ENCODE measurements around the gene ARX. TPM values are rescaled to one million over a fixed set of nuclear protein-coding genes. Genes with fewer than 3 reads are reported as not detected.

ARX gene
- total RNA-seq, 1 donor from 2014 or later = 0.53 TPM

- intact Hi-C loops (cut with DNase I) = no loop called here
- no peak overlapping the region for H3K4me3 ChIP-seq
- no peaks in the 10 kb centered on the region for H3K36me3 ChIP-seq
- no peak for ATAC-seq
- no peaks in the 10 kb centered on the region for H3K9me3 ChIP-seq
- H3K27ac ChIP-seq = no peak overlapping the region
- no peak for TF ChIP-seq CTCF (IDR thresholded peaks at IDR 0.05)
- DNase-seq = no peak
- H3K27me3 ChIP-seq (ENCODE audit: low read depth) = no peaks in the 10 kb centered on the region
- no peaks in the 10 kb centered on the region for H3K4me1 ChIP-seq
Observed at GRCh38 chrX:24963823-24964222, 51.9 kb downstream of the ARX start.

DNA sequence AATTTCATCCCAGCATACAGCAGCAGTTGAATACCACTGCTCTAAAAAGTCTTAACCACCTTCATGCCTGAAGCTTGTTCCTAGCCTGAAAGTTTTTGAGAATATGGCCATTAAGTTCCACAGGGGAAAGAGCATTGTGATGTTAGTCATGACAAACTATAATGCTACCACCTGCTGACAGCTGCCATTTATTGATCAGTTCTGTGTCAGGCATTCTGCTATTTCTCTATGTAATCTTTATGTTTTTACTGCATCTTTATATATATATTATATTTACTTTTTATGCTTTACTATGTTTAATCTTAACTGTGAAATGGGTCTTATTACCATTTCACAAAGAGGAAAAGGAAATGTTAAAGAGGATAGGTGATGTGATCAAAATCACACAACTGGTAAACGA lies 54.0 kb downstream of the ARX start:
- ATAC-seq = no peak
- Histone ChIP-seq H3K4me1 (no peaks in the 10 kb centered on the region), H3K9me3 (no peaks in the 10 kb centered on the region), H3K4me3 (no peak overlapping the region), H3K27me3 (ENCODE audit: low read depth) (no peaks in the 10 kb centered on the region), H3K36me3 (no peaks in the 10 kb centered on the region), H3K27ac (no peak overlapping the region)
- TF ChIP-seq CTCF (IDR thresholded peaks at IDR 0.05) = no peak
- DNase-seq = no peak
- intact Hi-C loops (cut with DNase I) = no loop called here

DNA sequence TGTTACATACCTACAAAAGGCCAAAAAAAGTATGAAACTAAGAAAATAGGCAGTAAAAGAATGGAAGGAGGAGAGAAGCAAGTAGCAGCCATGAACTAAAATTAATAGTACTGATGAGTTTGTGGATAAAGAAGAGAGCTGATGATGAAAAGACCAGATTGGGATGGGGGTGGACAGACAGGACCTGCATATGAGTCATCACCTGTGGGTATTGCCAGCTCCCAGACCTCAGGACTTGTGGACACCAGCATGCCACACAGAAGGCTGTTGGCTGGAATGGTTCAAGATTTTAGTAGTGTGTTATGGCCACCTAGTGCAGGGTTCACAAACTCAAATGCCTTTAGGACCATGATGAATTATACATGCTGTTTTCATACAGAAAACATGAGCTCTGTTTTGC lies 58.9 kb downstream of the ARX start:
- Histone ChIP-seq H3K36me3 (no peaks in the 10 kb centered on the region), H3K4me1 (no peaks in the 10 kb centered on the region), H3K27me3 (ENCODE audit: low read depth) (no peaks in the 10 kb centered on the region), H3K27ac (no peak overlapping the region), H3K4me3 (no peak overlapping the region), H3K9me3 (no peaks in the 10 kb centered on the region)
- no peak for TF ChIP-seq CTCF (IDR thresholded peaks at IDR 0.05)
- no peak for ATAC-seq
- no peak for DNase-seq
- intact Hi-C loops (cut with DNase I) = no loop called here

GRCh38 chrX:24955372-24955930 lies 60.3 kb downstream of the ARX start:
- ATAC-seq (no peak), DNase-seq (no peak)
- no peaks in the 10 kb centered on the region for H3K4me1 ChIP-seq
- no peak for TF ChIP-seq CTCF (IDR thresholded peaks at IDR 0.05)
- no peaks in the 10 kb centered on the region for H3K27me3 ChIP-seq (ENCODE audit: low read depth)
- intact Hi-C loops (cut with DNase I) = no loop called here
- no peak overlapping the region for H3K4me3 ChIP-seq
- H3K27ac ChIP-seq = no peak overlapping the region
- H3K36me3 ChIP-seq = no peaks in the 10 kb centered on the region
- no peaks in the 10 kb centered on the region for H3K9me3 ChIP-seq

DNA sequence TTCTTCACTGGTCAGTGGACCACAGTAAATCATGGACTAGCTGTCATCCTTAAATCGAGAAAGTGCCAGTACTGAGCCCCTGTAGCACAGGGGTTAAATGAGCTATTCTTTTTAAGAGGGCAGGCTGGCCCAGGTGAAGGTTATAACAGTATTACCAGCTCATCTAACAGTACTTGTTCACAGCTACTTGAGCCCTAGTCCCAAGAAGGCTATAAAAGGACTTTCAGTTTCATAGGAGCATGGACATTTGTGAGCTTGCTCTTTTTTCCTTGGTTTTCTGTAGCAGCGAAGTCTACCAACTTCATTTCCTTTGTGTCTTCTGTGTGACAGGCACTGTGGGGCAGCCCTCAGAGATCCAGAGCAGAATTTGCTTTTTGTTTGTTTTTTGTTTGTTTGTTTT lies 61.0 kb downstream of the ARX start:
- intact Hi-C loops (cut with DNase I) = no loop called here
- no peak for TF ChIP-seq CTCF (IDR thresholded peaks at IDR 0.05)
- DNase-seq (no peak), ATAC-seq (no peak)
- no peaks in the 10 kb centered on the region for H3K36me3 ChIP-seq
- H3K27ac ChIP-seq = no peak overlapping the region
- no peaks in the 10 kb centered on the region for H3K27me3 ChIP-seq (ENCODE audit: low read depth)
- H3K4me1 ChIP-seq = no peaks in the 10 kb centered on the region
- no peak overlapping the region for H3K4me3 ChIP-seq
- H3K9me3 ChIP-seq = no peaks in the 10 kb centered on the region

All from lower lobe of right lung (tissue), 2 donors.